ENCODE results near the gene PLAAT4. TPM values are rescaled to one million over a fixed set of nuclear protein-coding genes. Genes with fewer than 3 reads are reported as not detected.
"Not testable (repeated sequence)": the region's sequence is repeated elsewhere in the genome, so short reads cannot be mapped to it uniquely, and the experiment has no call there.

Gene PLAAT4
- total RNA-seq, 1 donor from 2014 or later: not detected

GRCh38 chr11:63518548-63518947, 18.1 kb upstream of the PLAAT4 start:
- H3K9me3 Mint-ChIP-seq (ENCODE audit: unreplicated experiment): peaks cover under 1% of the 10 kb centered on the region
- no peak overlapping the region for H3K4me3 Mint-ChIP-seq (ENCODE audit: unreplicated experiment)
- no peak for TF ChIP-seq CTCF (IDR thresholded peaks at IDR 0.05; ENCODE audit: partially characterized antibody, unreplicated experiment)
- DNase-seq: no peak
- peaks cover 4% of the 10 kb centered on the region for H3K36me3 Mint-ChIP-seq (ENCODE audit: unreplicated experiment)
- H3K4me1 Mint-ChIP-seq (ENCODE audit: low read depth, unreplicated experiment): no peaks in the 10 kb centered on the region
- no peak overlapping the region for H3K27ac Mint-ChIP-seq (ENCODE audit: unreplicated experiment)
- H3K27me3 Mint-ChIP-seq (ENCODE audit: unreplicated experiment): peaks cover 4% of the 10 kb centered on the region

DNA sequence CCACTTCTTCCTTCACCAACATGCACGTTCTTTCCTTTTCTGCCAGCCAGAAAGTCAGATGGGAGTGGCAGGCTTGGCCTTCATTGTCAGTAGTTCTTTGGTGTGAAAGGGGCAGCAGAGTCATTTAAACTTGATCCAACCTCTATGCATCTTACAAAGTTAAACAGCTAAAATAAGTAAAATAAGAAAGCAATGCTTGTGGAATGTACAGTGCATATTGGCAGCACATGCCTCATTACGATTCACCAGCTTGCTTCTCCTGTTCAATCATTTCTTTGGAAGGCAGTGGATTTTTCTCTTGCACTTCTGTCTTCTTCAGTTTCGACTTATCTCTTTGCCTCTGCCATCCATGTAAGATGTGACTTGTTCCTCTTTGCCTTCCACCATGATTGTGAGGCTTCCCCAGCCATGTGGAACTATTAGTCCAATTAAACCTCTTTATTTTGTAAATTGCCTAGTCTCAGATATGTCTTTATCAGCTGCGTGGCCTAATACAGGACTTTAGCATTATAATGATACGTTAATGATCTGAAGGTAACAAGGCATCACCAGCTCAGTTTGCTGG, 15.9 kb upstream of the PLAAT4 start:
- TF ChIP-seq CTCF (IDR thresholded peaks at IDR 0.05; ENCODE audit: partially characterized antibody, unreplicated experiment): no peak
- Mint-ChIP-seq H3K36me3 (ENCODE audit: unreplicated experiment) (peaks cover 8% of the 10 kb centered on the region), H3K27me3 (ENCODE audit: unreplicated experiment) (peaks cover 2% of the 10 kb centered on the region), H3K4me1 (ENCODE audit: low read depth, unreplicated experiment) (no peaks in the 10 kb centered on the region), H3K4me3 (ENCODE audit: unreplicated experiment) (no peak overlapping the region), H3K9me3 (ENCODE audit: unreplicated experiment) (peaks cover 4% of the 10 kb centered on the region), H3K27ac (ENCODE audit: unreplicated experiment) (no peak overlapping the region)
- DNase-seq: no peak

GRCh38 chr11:63521896-63522295, 14.7 kb upstream of the PLAAT4 start:
- no peak for TF ChIP-seq CTCF (IDR thresholded peaks at IDR 0.05; ENCODE audit: partially characterized antibody, unreplicated experiment)
- H3K4me3 Mint-ChIP-seq (ENCODE audit: unreplicated experiment): no peak overlapping the region
- H3K9me3 Mint-ChIP-seq (ENCODE audit: unreplicated experiment): peaks cover 4% of the 10 kb centered on the region
- peaks cover 2% of the 10 kb centered on the region for H3K27me3 Mint-ChIP-seq (ENCODE audit: unreplicated experiment)
- H3K27ac Mint-ChIP-seq (ENCODE audit: unreplicated experiment): no peak overlapping the region
- H3K36me3 Mint-ChIP-seq (ENCODE audit: unreplicated experiment): peaks cover 8% of the 10 kb centered on the region
- DNase-seq: no peak
- no peaks in the 10 kb centered on the region for H3K4me1 Mint-ChIP-seq (ENCODE audit: low read depth, unreplicated experiment)

- Mint-ChIP-seq H3K27me3 (ENCODE audit: unreplicated experiment) (no peaks in the 10 kb centered on the region), H3K4me1 (ENCODE audit: low read depth, unreplicated experiment) (peaks cover 6% of the 10 kb centered on the region), H3K4me3 (ENCODE audit: unreplicated experiment) (no peak overlapping the region), H3K27ac (ENCODE audit: unreplicated experiment) (no peak overlapping the region), H3K9me3 (ENCODE audit: unreplicated experiment) (peaks cover 4% of the 10 kb centered on the region), H3K36me3 (ENCODE audit: unreplicated experiment) (peaks cover 8% of the 10 kb centered on the region)
- no peak for DNase-seq
- no peak for TF ChIP-seq CTCF (IDR thresholded peaks at IDR 0.05; ENCODE audit: partially characterized antibody, unreplicated experiment)
Observed at GRCh38 chr11:63523151-63523550, 13.5 kb upstream of the PLAAT4 start.

- no peak for TF ChIP-seq CTCF (IDR thresholded peaks at IDR 0.05; ENCODE audit: partially characterized antibody, unreplicated experiment)
- Mint-ChIP-seq H3K36me3 (ENCODE audit: unreplicated experiment) (peaks cover 4% of the 10 kb centered on the region), H3K9me3 (ENCODE audit: unreplicated experiment) (peaks cover 5% of the 10 kb centered on the region), H3K4me1 (ENCODE audit: low read depth, unreplicated experiment) (peaks cover 34% of the 10 kb centered on the region), H3K27me3 (ENCODE audit: unreplicated experiment) (no peaks in the 10 kb centered on the region), H3K27ac (ENCODE audit: unreplicated experiment) (no peak overlapping the region), H3K4me3 (ENCODE audit: unreplicated experiment) (no peak overlapping the region)
- no peak for DNase-seq
Observed at GRCh38 chr11:63527667-63528066, 8.9 kb upstream of the PLAAT4 start.

DNA sequence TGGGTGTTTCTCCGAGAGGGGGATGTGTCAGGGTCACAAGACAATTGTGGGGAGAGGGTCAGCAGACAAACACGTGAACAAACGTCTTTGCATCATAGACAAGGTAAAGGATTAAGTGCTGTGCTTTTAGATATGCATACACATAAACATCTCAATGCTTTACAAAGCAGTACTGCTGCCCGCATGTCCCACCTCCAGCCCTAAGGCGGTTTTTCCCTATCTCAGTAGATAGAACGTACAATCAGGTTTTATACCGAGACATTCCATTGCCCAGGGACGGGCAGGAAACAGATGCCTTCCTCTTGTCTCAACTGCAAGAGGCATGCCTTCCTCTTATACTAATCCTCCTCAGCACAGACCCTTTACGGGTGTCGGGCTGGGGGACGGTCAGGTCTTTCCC, 8.5 kb upstream of the PLAAT4 start:
- not testable (repeated sequence) for DNase-seq; H3K4me3 Mint-ChIP-seq (ENCODE audit: unreplicated experiment); H3K36me3 Mint-ChIP-seq (ENCODE audit: unreplicated experiment); H3K27me3 Mint-ChIP-seq (ENCODE audit: unreplicated experiment); H3K27ac Mint-ChIP-seq (ENCODE audit: unreplicated experiment); H3K9me3 Mint-ChIP-seq (ENCODE audit: unreplicated experiment)
- peaks cover 39% of the 10 kb centered on the region for H3K4me1 Mint-ChIP-seq (ENCODE audit: low read depth, unreplicated experiment)

DNA sequence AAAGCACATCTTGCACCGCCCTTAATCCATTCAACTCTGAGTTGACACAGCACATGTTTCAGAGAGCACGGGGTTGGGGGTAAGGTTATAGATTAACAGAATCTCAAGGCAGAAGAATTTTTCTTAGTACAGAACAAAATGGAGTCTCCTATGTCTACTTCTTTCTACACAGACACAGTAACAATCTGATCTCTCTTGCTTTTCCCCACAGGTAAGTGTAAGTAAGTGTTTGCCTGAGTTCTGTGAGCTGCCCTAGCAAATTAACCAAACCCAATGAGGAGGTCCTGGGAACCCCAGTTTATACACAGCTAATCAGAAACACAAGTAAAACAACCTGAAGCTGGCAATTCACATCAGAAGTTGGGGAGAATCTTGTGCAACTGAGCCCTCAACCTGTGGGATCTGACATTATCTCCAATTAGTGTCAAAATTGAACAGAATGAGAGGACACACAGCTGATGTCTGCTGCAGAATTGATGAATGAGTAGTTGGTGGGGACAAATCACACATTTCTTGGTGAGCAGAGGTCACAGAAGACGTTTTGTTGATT, 7.8 kb upstream of the PLAAT4 start:
- DNase-seq; H3K27me3 Mint-ChIP-seq (ENCODE audit: unreplicated experiment); H3K9me3 Mint-ChIP-seq (ENCODE audit: unreplicated experiment); H3K27ac Mint-ChIP-seq (ENCODE audit: unreplicated experiment); H3K36me3 Mint-ChIP-seq (ENCODE audit: unreplicated experiment): not testable (repeated sequence)
- peak overlapping the region; percentile 46 for H3K4me3 Mint-ChIP-seq (ENCODE audit: unreplicated experiment)
- peaks cover 43% of the 10 kb centered on the region for H3K4me1 Mint-ChIP-seq (ENCODE audit: low read depth, unreplicated experiment)

DNA sequence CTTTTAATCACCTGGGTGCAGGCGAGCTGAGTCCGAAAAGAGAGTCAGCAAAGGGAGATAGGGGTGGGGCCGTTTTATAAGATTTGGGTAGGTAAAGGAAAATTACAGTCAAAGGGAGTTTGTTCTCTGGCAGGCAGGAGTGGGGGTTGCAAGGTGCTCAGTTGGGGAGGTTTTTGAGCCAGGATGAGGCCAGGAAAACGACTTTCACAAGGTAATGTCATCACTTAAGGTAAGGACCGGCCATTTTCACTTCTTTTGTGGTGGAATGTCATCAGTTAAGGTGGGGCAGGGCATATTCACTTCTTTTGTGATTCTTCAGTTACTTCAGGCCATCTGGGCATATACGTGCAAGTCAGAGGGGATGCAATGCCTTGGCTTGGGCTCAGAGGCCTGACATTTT, 7.2 kb upstream of the PLAAT4 start:
- H3K27ac Mint-ChIP-seq (ENCODE audit: unreplicated experiment); H3K27me3 Mint-ChIP-seq (ENCODE audit: unreplicated experiment); H3K9me3 Mint-ChIP-seq (ENCODE audit: unreplicated experiment); DNase-seq; H3K36me3 Mint-ChIP-seq (ENCODE audit: unreplicated experiment): not testable (repeated sequence)
- H3K4me1 Mint-ChIP-seq (ENCODE audit: low read depth, unreplicated experiment): peaks cover 43% of the 10 kb centered on the region
- H3K4me3 Mint-ChIP-seq (ENCODE audit: unreplicated experiment): peak overlapping the region; percentile 51

Measured in glutamatergic neuron (in vitro differentiated cells).